ENCODE results near the gene TMEFF2. TPM values are rescaled to one million over a fixed set of nuclear protein-coding genes. Genes with fewer than 3 reads are reported as not detected.
A peak's percentile ranks its signal among the peaks of the same experiment; 100 is the strongest.

Gene TMEFF2
- total RNA-seq, 1 donor from 2014 or later, result 23.9 TPM

- Mint-ChIP-seq H3K4me1 (ENCODE audit: low read depth, unreplicated experiment) (peaks cover 31% of the 10 kb centered on the region), H3K27me3 (ENCODE audit: unreplicated experiment) (peaks cover 3% of the 10 kb centered on the region), H3K36me3 (ENCODE audit: unreplicated experiment) (no peaks in the 10 kb centered on the region), H3K27ac (ENCODE audit: unreplicated experiment) (no peak overlapping the region), H3K4me3 (ENCODE audit: unreplicated experiment) (no peak overlapping the region), H3K9me3 (ENCODE audit: unreplicated experiment) (peaks cover 2% of the 10 kb centered on the region)
- no peak for TF ChIP-seq CTCF (IDR thresholded peaks at IDR 0.05; ENCODE audit: partially characterized antibody, unreplicated experiment)
- DNase-seq, result no peak
Observed at GRCh38 chr2:192073878-192074277, 120.9 kb downstream of the TMEFF2 start.

- no peak for DNase-seq
- Mint-ChIP-seq H3K36me3 (ENCODE audit: unreplicated experiment) (no peaks in the 10 kb centered on the region), H3K27ac (ENCODE audit: unreplicated experiment) (no peak overlapping the region), H3K9me3 (ENCODE audit: unreplicated experiment) (no peaks in the 10 kb centered on the region), H3K4me1 (ENCODE audit: low read depth, unreplicated experiment) (peaks cover 28% of the 10 kb centered on the region), H3K4me3 (ENCODE audit: unreplicated experiment) (no peak overlapping the region), H3K27me3 (ENCODE audit: unreplicated experiment) (peaks cover 3% of the 10 kb centered on the region)
- no peak for TF ChIP-seq CTCF (IDR thresholded peaks at IDR 0.05; ENCODE audit: partially characterized antibody, unreplicated experiment)
Observed at GRCh38 chr2:192072778-192073177, 122.0 kb downstream of the TMEFF2 start.

GRCh38 chr2:192072261-192072660 is 122.5 kb downstream of the TMEFF2 start:
- no peaks in the 10 kb centered on the region for H3K9me3 Mint-ChIP-seq (ENCODE audit: unreplicated experiment)
- TF ChIP-seq CTCF (IDR thresholded peaks at IDR 0.05; ENCODE audit: partially characterized antibody, unreplicated experiment), result no peak
- H3K4me1 Mint-ChIP-seq (ENCODE audit: low read depth, unreplicated experiment), result peaks cover 26% of the 10 kb centered on the region
- no peaks in the 10 kb centered on the region for H3K36me3 Mint-ChIP-seq (ENCODE audit: unreplicated experiment)
- DNase-seq, result no peak
- no peak overlapping the region for H3K4me3 Mint-ChIP-seq (ENCODE audit: unreplicated experiment)
- H3K27me3 Mint-ChIP-seq (ENCODE audit: unreplicated experiment), result peaks cover 3% of the 10 kb centered on the region
- no peak overlapping the region for H3K27ac Mint-ChIP-seq (ENCODE audit: unreplicated experiment)

- Mint-ChIP-seq H3K4me1 (ENCODE audit: low read depth, unreplicated experiment) (peaks cover 28% of the 10 kb centered on the region), H3K9me3 (ENCODE audit: unreplicated experiment) (no peaks in the 10 kb centered on the region)
Observed at GRCh38 chr2:192070099-192070498, 124.6 kb downstream of the TMEFF2 start.

GRCh38 chr2:192069417-192069816 is 125.3 kb downstream of the TMEFF2 start:
- peaks cover 33% of the 10 kb centered on the region for H3K4me1 Mint-ChIP-seq (ENCODE audit: low read depth, unreplicated experiment)
- H3K27me3 Mint-ChIP-seq (ENCODE audit: unreplicated experiment), result peaks cover 3% of the 10 kb centered on the region
- H3K4me3 Mint-ChIP-seq (ENCODE audit: unreplicated experiment), result peak overlapping the region; percentile 8
- H3K27ac Mint-ChIP-seq (ENCODE audit: unreplicated experiment), result peak overlapping the region; percentile 10
- no peak for DNase-seq
- no peaks in the 10 kb centered on the region for H3K36me3 Mint-ChIP-seq (ENCODE audit: unreplicated experiment)
- H3K9me3 Mint-ChIP-seq (ENCODE audit: unreplicated experiment), result no peaks in the 10 kb centered on the region
- no peak for TF ChIP-seq CTCF (IDR thresholded peaks at IDR 0.05; ENCODE audit: partially characterized antibody, unreplicated experiment)

More at GRCh38 chr2:192070099-192070498, 124.6 kb downstream of the TMEFF2 start:
- Mint-ChIP-seq H3K36me3 (ENCODE audit: unreplicated experiment) (no peaks in the 10 kb centered on the region), H3K27ac (ENCODE audit: unreplicated experiment) (no peak overlapping the region), H3K4me3 (ENCODE audit: unreplicated experiment) (no peak overlapping the region), H3K27me3 (ENCODE audit: unreplicated experiment) (peaks cover 3% of the 10 kb centered on the region)
- TF ChIP-seq CTCF (IDR thresholded peaks at IDR 0.05; ENCODE audit: partially characterized antibody, unreplicated experiment), result no peak
- no peak for DNase-seq

Measured in glutamatergic neuron (in vitro differentiated cells).